Measurements from ENCODE around the gene LAIR1.
"Not testable (repeated sequence)": the region's sequence is repeated elsewhere in the genome, so short reads cannot be mapped to it uniquely, and the experiment has no call there.

Gene LAIR1

GRCh38 chr19:54375181-54375938, 10.6 kb upstream of the LAIR1 start:
- DNase-seq = not testable (repeated sequence)

- no peak for DNase-seq
Measured at GRCh38 chr19:54373781-54374631, 9.3 kb upstream of the LAIR1 start.

- not testable (repeated sequence) for DNase-seq
Measured at GRCh38 chr19:54371453-54371852, 6.7 kb upstream of the LAIR1 start.

GRCh38 chr19:54370434-54370796, 5.7 kb upstream of the LAIR1 start:
- DNase-seq = not testable (repeated sequence)

- not testable (repeated sequence) for DNase-seq
Measured at GRCh38 chr19:54369688-54370433, 5.1 kb upstream of the LAIR1 start.

- DNase-seq = no peak
Measured at GRCh38 chr19:54369082-54369687, 4.5 kb upstream of the LAIR1 start.

- no peak for DNase-seq
Measured at GRCh38 chr19:54366811-54367210, 2.1 kb upstream of the LAIR1 start.

- not testable (repeated sequence) for DNase-seq
Measured at GRCh38 chr19:54365798-54366197, 1.1 kb upstream of the LAIR1 start.

- not testable (repeated sequence) for DNase-seq
Measured at GRCh38 chr19:54361680-54362422, 2.9 kb downstream of the LAIR1 start.

GRCh38 chr19:54359149-54359820, 5.4 kb downstream of the LAIR1 start:
- not testable (repeated sequence) for DNase-seq

GRCh38 chr19:54357381-54357780, 7.3 kb downstream of the LAIR1 start:
- DNase-seq = no peak

GRCh38 chr19:54356444-54357056, 8.2 kb downstream of the LAIR1 start:
- DNase-seq = no peak

- no peak for DNase-seq
Measured at GRCh38 chr19:54355675-54356074, 9.1 kb downstream of the LAIR1 start.

GRCh38 chr19:54354761-54355160, 10.0 kb downstream of the LAIR1 start:
- DNase-seq = no peak

GRCh38 chr19:54352546-54352945, 12.2 kb downstream of the LAIR1 start:
- DNase-seq = no peak

GRCh38 chr19:54352041-54352440, 12.7 kb downstream of the LAIR1 start:
- DNase-seq = no peak

- DNase-seq = no peak
Measured at GRCh38 chr19:54351474-54351873, 13.3 kb downstream of the LAIR1 start.

GRCh38 chr19:54345938-54346386, 18.8 kb downstream of the LAIR1 start:
- DNase-seq = no peak

GRCh38 chr19:54343868-54344267, 20.9 kb downstream of the LAIR1 start:
- no peak for DNase-seq

- no peak for DNase-seq
Measured at GRCh38 chr19:54341295-54341694, 23.4 kb downstream of the LAIR1 start.

Data from NCI-H82 (cell line).